ENCODE results near the gene GALNT2.

Gene GALNT2

GRCh38 chr1:230094746-230095145 is 27.7 kb downstream of the GALNT2 start:
- no peak for DNase-seq (ENCODE audit: extremely low read depth, insufficient read length)
- Histone ChIP-seq H3K36me3 (ENCODE audit: control insufficient read depth, insufficient read depth, low read length) (no peaks in the 10 kb centered on the region; the same call in 1 of the 2 replicates), H3K4me3 (replicated peaks; ENCODE audit: low read depth, low read length) (no peak overlapping the region), H3K27me3 (replicated peaks; ENCODE audit: control insufficient read depth, insufficient read depth, low read length) (no peaks in the 10 kb centered on the region)
- TF ChIP-seq CTCF (IDR thresholded peaks at IDR 0.05; ENCODE audit: insufficient read depth, low read length, poor library complexity, severe bottlenecking), result no peak

- TF ChIP-seq CTCF (IDR thresholded peaks at IDR 0.05; ENCODE audit: insufficient read depth, low read length, poor library complexity, severe bottlenecking), result no peak
- Histone ChIP-seq H3K36me3 (ENCODE audit: control insufficient read depth, insufficient read depth, low read length) (no peaks in the 10 kb centered on the region; the same call in 1 of the 2 replicates), H3K4me3 (replicated peaks; ENCODE audit: low read depth, low read length) (no peak overlapping the region), H3K27me3 (replicated peaks; ENCODE audit: control insufficient read depth, insufficient read depth, low read length) (no peaks in the 10 kb centered on the region)
- DNase-seq (ENCODE audit: extremely low read depth, insufficient read length), result no peak
Observed at GRCh38 chr1:230095938-230096337, 28.9 kb downstream of the GALNT2 start.

GRCh38 chr1:230097370-230097769 is 30.3 kb downstream of the GALNT2 start:
- H3K4me3 ChIP-seq (replicated peaks; ENCODE audit: low read depth, low read length), result no peak overlapping the region
- TF ChIP-seq CTCF (IDR thresholded peaks at IDR 0.05; ENCODE audit: insufficient read depth, low read length, poor library complexity, severe bottlenecking), result no peak
- DNase-seq (ENCODE audit: extremely low read depth, insufficient read length), result no peak
- H3K36me3 ChIP-seq (ENCODE audit: control insufficient read depth, insufficient read depth, low read length), result no peaks in the 10 kb centered on the region
- H3K27me3 ChIP-seq (replicated peaks; ENCODE audit: control insufficient read depth, insufficient read depth, low read length), result no peaks in the 10 kb centered on the region

GRCh38 chr1:230098723-230099122 is 31.7 kb downstream of the GALNT2 start:
- no peak for DNase-seq (ENCODE audit: extremely low read depth, insufficient read length)
- no peak for TF ChIP-seq CTCF (IDR thresholded peaks at IDR 0.05; ENCODE audit: insufficient read depth, low read length, poor library complexity, severe bottlenecking)
- no peaks in the 10 kb centered on the region for H3K27me3 ChIP-seq (replicated peaks; ENCODE audit: control insufficient read depth, insufficient read depth, low read length)
- H3K36me3 ChIP-seq (ENCODE audit: control insufficient read depth, insufficient read depth, low read length), result no peaks in the 10 kb centered on the region
- no peak overlapping the region for H3K4me3 ChIP-seq (replicated peaks; ENCODE audit: low read depth, low read length)

GRCh38 chr1:230099465-230099864 is 32.4 kb downstream of the GALNT2 start:
- H3K36me3 ChIP-seq (ENCODE audit: control insufficient read depth, insufficient read depth, low read length), result no peaks in the 10 kb centered on the region
- no peak overlapping the region for H3K4me3 ChIP-seq (replicated peaks; ENCODE audit: low read depth, low read length)
- DNase-seq (ENCODE audit: extremely low read depth, insufficient read length), result no peak
- TF ChIP-seq CTCF (IDR thresholded peaks at IDR 0.05; ENCODE audit: insufficient read depth, low read length, poor library complexity, severe bottlenecking), result no peak
- no peaks in the 10 kb centered on the region for H3K27me3 ChIP-seq (replicated peaks; ENCODE audit: control insufficient read depth, insufficient read depth, low read length)

- Histone ChIP-seq H3K4me3 (replicated peaks; ENCODE audit: low read depth, low read length) (no peak overlapping the region), H3K36me3 (ENCODE audit: control insufficient read depth, insufficient read depth, low read length) (no peaks in the 10 kb centered on the region)
Observed at GRCh38 chr1:230100932-230101331, 33.9 kb downstream of the GALNT2 start.

More at GRCh38 chr1:230100932-230101331, 33.9 kb downstream of the GALNT2 start:
- DNase-seq (ENCODE audit: extremely low read depth, insufficient read length), result no peak
- no peak for TF ChIP-seq CTCF (IDR thresholded peaks at IDR 0.05; ENCODE audit: insufficient read depth, low read length, poor library complexity, severe bottlenecking)
- H3K27me3 ChIP-seq (replicated peaks; ENCODE audit: control insufficient read depth, insufficient read depth, low read length), result no peaks in the 10 kb centered on the region
